Cardiac fibroblast (primary cell): ENCODE results near the gene GRK1.

Experiments used
- DNase-seq, 2 donors: peaks; one replicate each; pipeline versions ENCODE4 v3.0.0 to v3.0.0-alpha.2; 2010; ENCODE audit warnings: low read depth in 2 of 2
- H3K4me3 ChIP-seq, 2 donors: replicated peaks in 1 of 2; 1 replicate in 1 of 2; 2 replicates in 1 of 2; pipeline ENCODE4 v1.5.1; 2011; ENCODE audit warnings: low read depth in 2 of 2, low read length in 2 of 2, mild to moderate bottlenecking in 2 of 2, moderate library complexity in 1 of 2
- CTCF ChIP-seq: IDR thresholded peaks from one replicate; pipeline ENCODE4 v1.5.1; 2011; ENCODE audit warnings: low read depth, mild to moderate bottlenecking, low read length, inconsistent platforms

Gene GRK1

GRCh38 chr13:113763254-113763653 is 96.2 kb downstream of the GRK1 start:
- no peak for DNase-seq
- H3K4me3 ChIP-seq, result no peak overlapping the region
- no peak for TF ChIP-seq CTCF

GRCh38 chr13:113763961-113764792 is 97.2 kb downstream of the GRK1 start:
- DNase-seq, result no peak
- no peak for TF ChIP-seq CTCF
- no peak overlapping the region for H3K4me3 ChIP-seq

GRCh38 chr13:113764793-113765563 is 98.0 kb downstream of the GRK1 start:
- no peak overlapping the region for H3K4me3 ChIP-seq
- TF ChIP-seq CTCF, result no peak
- no peak for DNase-seq

- no peak overlapping the region for H3K4me3 ChIP-seq
- no peak for DNase-seq
- no peak for TF ChIP-seq CTCF
Observed at GRCh38 chr13:113765564-113765910, 98.5 kb downstream of the GRK1 start.

GRCh38 chr13:113766035-113766800 is 99.2 kb downstream of the GRK1 start:
- no peak for TF ChIP-seq CTCF
- H3K4me3 ChIP-seq, result no peak overlapping the region
- DNase-seq, result no peak

GRCh38 chr13:113767366-113767765 is 100.3 kb downstream of the GRK1 start:
- TF ChIP-seq CTCF, result no peak
- no peak overlapping the region for H3K4me3 ChIP-seq
- no peak for DNase-seq
